PFSK-1 (cell line): ENCODE measurements around the gene FABP6.

Source experiments
- FOXP2 ChIP-seq: optimal IDR thresholded peaks from 2 replicates; pipeline ENCODE3; 2011; ENCODE audit warnings: borderline replicate concordance, control low read depth, inconsistent platforms; ENCODE audit not compliant: insufficient read depth; ENCODE audit errors: extremely low read length, extremely low read depth
- POLR2AphosphoS5 ChIP-seq: IDR thresholded peaks from 2 replicates; pipeline ENCODE4 v1.6.1; 2012; ENCODE audit warnings: low read depth, mild to moderate bottlenecking, control low read depth, low read length, moderate library complexity
- SIN3A ChIP-seq: IDR thresholded peaks from 2 replicates; pipeline ENCODE4 v1.6.1; 2012; ENCODE audit warnings: mild to moderate bottlenecking, low read length, moderate library complexity, borderline replicate concordance; ENCODE audit not compliant: insufficient read depth
- TAF1 ChIP-seq: IDR thresholded peaks from 2 replicates; pipeline ENCODE4 v1.6.1; 2012; ENCODE audit warnings: low read length, control low read depth, borderline replicate concordance; ENCODE audit not compliant: insufficient read depth
- TF ChIP-seq, protein P1 (sequence below), 2 experiments: IDR thresholded peaks; 2 replicates each; pipeline versions ENCODE4 v1.6.1 to v1.8.0; 2011 to 2012; ENCODE audit warnings: low read depth in 2 of 2, low read length in 2 of 2, control low read depth in 1 of 2, inconsistent platforms in 1 of 2, mild to moderate bottlenecking in 1 of 2, moderate library complexity in 1 of 2; ENCODE audit not compliant: insufficient read depth in 1 of 2

The FABP6 gene

DNA sequence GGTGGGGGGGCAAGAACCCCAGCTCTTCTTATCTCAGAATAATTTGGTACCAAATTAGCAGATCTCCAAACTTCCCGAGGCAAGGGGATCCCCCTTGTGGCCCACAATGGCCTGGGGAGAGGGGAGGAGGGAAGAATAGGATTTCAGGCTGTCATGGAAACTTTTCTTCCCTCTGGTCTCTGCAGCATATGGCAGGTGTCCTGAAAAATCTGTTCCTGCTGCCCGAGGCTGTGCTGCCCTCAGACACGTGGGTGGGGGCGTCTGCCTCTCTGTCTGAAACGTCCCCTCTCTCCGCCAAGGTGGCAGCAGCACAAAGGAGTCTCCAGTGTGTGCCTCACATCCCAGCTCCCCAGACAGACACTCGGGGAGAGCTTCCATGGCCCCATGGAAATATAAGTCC is 49.0 kb downstream of the FABP6 start:
- no peak for TF ChIP-seq SIN3A
- TF ChIP-seq FOXP2, result no peak
- no peak for TF ChIP-seq TAF1
- no peak for TF ChIP-seq POLR2AphosphoS5
- TF ChIP-seq, protein P1, sequence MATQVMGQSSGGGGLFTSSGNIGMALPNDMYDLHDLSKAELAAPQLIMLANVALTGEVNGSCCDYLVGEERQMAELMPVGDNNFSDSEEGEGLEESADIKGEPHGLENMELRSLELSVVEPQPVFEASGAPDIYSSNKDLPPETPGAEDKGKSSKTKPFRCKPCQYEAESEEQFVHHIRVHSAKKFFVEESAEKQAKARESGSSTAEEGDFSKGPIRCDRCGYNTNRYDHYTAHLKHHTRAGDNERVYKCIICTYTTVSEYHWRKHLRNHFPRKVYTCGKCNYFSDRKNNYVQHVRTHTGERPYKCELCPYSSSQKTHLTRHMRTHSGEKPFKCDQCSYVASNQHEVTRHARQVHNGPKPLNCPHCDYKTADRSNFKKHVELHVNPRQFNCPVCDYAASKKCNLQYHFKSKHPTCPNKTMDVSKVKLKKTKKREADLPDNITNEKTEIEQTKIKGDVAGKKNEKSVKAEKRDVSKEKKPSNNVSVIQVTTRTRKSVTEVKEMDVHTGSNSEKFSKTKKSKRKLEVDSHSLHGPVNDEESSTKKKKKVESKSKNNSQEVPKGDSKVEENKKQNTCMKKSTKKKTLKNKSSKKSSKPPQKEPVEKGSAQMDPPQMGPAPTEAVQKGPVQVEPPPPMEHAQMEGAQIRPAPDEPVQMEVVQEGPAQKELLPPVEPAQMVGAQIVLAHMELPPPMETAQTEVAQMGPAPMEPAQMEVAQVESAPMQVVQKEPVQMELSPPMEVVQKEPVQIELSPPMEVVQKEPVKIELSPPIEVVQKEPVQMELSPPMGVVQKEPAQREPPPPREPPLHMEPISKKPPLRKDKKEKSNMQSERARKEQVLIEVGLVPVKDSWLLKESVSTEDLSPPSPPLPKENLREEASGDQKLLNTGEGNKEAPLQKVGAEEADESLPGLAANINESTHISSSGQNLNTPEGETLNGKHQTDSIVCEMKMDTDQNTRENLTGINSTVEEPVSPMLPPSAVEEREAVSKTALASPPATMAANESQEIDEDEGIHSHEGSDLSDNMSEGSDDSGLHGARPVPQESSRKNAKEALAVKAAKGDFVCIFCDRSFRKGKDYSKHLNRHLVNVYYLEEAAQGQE (IDR thresholded peaks at IDR 0.05; ENCODE audit: insufficient read depth in 1 of 2, low read depth in 2 of 2, low read length in 2 of 2), result no peak

GRCh38 chr5:160280384-160281095 is 51.2 kb downstream of the FABP6 start:
- no peak for TF ChIP-seq SIN3A
- TF ChIP-seq FOXP2, result no peak
- TF ChIP-seq POLR2AphosphoS5, result no peak
- no peak for TF ChIP-seq TAF1
- TF ChIP-seq, protein P1 (IDR thresholded peaks at IDR 0.05; ENCODE audit: insufficient read depth in 1 of 2, low read depth in 2 of 2, low read length in 2 of 2), result no peak

DNA sequence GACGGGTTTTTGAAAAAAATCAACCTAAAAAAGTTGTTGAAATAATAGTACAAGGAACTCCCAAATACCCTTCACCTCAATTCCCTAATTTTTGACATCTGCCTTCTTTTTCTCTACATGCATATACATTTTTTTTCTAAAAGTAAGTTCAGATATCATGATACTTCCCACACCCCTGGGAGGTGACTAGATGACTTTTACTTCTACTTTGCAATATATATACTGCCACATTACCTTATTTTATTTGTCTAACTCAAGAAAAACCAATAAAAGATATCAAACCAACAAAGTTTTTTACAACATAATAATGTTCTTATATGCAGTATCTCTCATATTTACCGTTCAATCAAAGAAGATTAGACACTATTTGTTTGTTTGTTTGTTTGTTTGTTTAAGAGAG is 52.0 kb downstream of the FABP6 start:
- TF ChIP-seq, protein P1 (IDR thresholded peaks at IDR 0.05; ENCODE audit: insufficient read depth in 1 of 2, low read depth in 2 of 2, low read length in 2 of 2), result no peak
- TF ChIP-seq TAF1, result no peak
- TF ChIP-seq FOXP2, result no peak
- no peak for TF ChIP-seq POLR2AphosphoS5
- no peak for TF ChIP-seq SIN3A

DNA sequence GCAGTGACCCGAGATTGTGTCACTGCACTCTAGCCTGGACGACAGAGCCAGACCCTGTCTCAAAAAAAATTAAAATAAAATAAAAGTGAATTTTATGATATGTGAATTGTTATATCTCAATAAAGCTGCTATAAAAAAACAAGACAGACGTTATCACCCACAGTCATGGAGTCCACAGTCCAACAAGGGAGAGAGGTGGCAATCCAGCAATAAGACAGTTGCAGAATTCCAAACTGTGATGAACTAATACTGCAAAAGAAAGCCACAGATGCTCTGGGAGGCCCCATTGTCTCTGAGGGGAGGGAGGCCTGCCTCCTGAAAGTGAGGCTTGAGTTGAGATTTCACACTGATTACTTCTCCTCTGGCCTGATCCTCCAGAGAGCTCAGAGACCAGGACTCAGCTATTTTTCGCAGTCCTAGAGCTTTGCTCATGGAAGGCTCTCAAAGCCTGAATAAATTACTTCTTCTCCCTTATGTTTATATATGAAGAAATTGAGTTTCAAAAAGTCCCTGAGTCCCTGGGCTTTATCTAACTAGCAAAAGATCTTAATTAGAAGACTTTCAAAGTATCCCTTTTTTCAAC is 55.1 kb downstream of the FABP6 start:
- TF ChIP-seq FOXP2, result no peak
- TF ChIP-seq SIN3A, result no peak
- TF ChIP-seq, protein P1 (IDR thresholded peaks at IDR 0.05; ENCODE audit: insufficient read depth in 1 of 2, low read depth in 2 of 2, low read length in 2 of 2), result no peak
- TF ChIP-seq TAF1, result no peak
- no peak for TF ChIP-seq POLR2AphosphoS5
